ENCODE data around the gene MT1X.
A peak's percentile ranks its signal among the peaks of the same experiment; 100 is the strongest.

Gene MT1X

GRCh38 chr16:56701534-56701933 is 19.3 kb downstream of the MT1X start:
- peak overlapping the region; percentile 52 for H2AFZ ChIP-seq (ENCODE audit: low read depth, low read length)
- peak overlapping the region; percentile 23 for H3K27ac ChIP-seq (ENCODE audit: low read length)
- no peaks in the 10 kb centered on the region for H3K36me3 ChIP-seq (ENCODE audit: insufficient read depth, low read length)
- H3K79me2 ChIP-seq (ENCODE audit: insufficient read depth, low read length), result no peaks in the 10 kb centered on the region
- ATAC-seq (ENCODE audit: insufficient read depth, low read depth) (no peak), DNase-seq (no peak)
- H3K9me3 ChIP-seq (ENCODE audit: insufficient read depth, low read length, severe bottlenecking), result peaks cover 4% of the 10 kb centered on the region
- H3K4me1 ChIP-seq (ENCODE audit: insufficient read depth, low read length), result peaks cover 11% of the 10 kb centered on the region
- H3K9ac ChIP-seq (ENCODE audit: low read depth, low read length), result no peak overlapping the region
- H3K27me3 ChIP-seq (ENCODE audit: insufficient read depth, low read length, poor library complexity), result no peaks in the 10 kb centered on the region
- no peak overlapping the region; the same call in 1 of the 2 replicates for H3K4me2 ChIP-seq (ENCODE audit: insufficient read depth, low read length)
- no peaks in the 10 kb centered on the region for H4K20me1 ChIP-seq (ENCODE audit: insufficient read depth, low read length)
- TF ChIP-seq CTCF (IDR thresholded peaks at IDR 0.05; ENCODE audit: borderline replicate concordance, extremely low read depth, low read length, poor library complexity, severe bottlenecking) (no peak), EZH2 (IDR thresholded peaks at IDR 0.05; ENCODE audit: borderline replicate concordance, low read depth, low read length, severe bottlenecking) (no peak)
- H3K4me3 ChIP-seq (ENCODE audit: low read depth in 1 of 2, low read length in 2 of 2), result no peak overlapping the region

GRCh38 chr16:56702836-56703235 is 20.6 kb downstream of the MT1X start:
- H3K4me2 ChIP-seq (ENCODE audit: insufficient read depth, low read length), result no peak overlapping the region
- no peaks in the 10 kb centered on the region for H3K27me3 ChIP-seq (ENCODE audit: insufficient read depth, low read length, poor library complexity)
- no peak overlapping the region for H3K27ac ChIP-seq (ENCODE audit: low read length)
- peaks cover 16% of the 10 kb centered on the region for H3K4me1 ChIP-seq (ENCODE audit: insufficient read depth, low read length)
- TF ChIP-seq CTCF (IDR thresholded peaks at IDR 0.05; ENCODE audit: borderline replicate concordance, extremely low read depth, low read length, poor library complexity, severe bottlenecking) (no peak), EZH2 (IDR thresholded peaks at IDR 0.05; ENCODE audit: borderline replicate concordance, low read depth, low read length, severe bottlenecking) (no peak)
- no peaks in the 10 kb centered on the region for H4K20me1 ChIP-seq (ENCODE audit: insufficient read depth, low read length)
- ATAC-seq (ENCODE audit: insufficient read depth, low read depth) (no peak), DNase-seq (no peak)
- no peak overlapping the region for H3K4me3 ChIP-seq (ENCODE audit: low read depth in 1 of 2, low read length in 2 of 2)
- no peaks in the 10 kb centered on the region for H3K79me2 ChIP-seq (ENCODE audit: insufficient read depth, low read length)
- H3K9me3 ChIP-seq (ENCODE audit: insufficient read depth, low read length, severe bottlenecking), result no peaks in the 10 kb centered on the region
- H2AFZ ChIP-seq (ENCODE audit: low read depth, low read length), result peak overlapping the region; percentile 53
- H3K36me3 ChIP-seq (ENCODE audit: insufficient read depth, low read length), result no peaks in the 10 kb centered on the region
- H3K9ac ChIP-seq (ENCODE audit: low read depth, low read length), result 0 out of 2 replicates have a peak overlapping the region, but pooled peaks have one; percentile 22

- peak overlapping the region; percentile 69 for H3K9ac ChIP-seq (ENCODE audit: low read depth, low read length)
- no peaks in the 10 kb centered on the region for H3K27me3 ChIP-seq (ENCODE audit: insufficient read depth, low read length, poor library complexity)
- peak overlapping the region; percentile 64 for H2AFZ ChIP-seq (ENCODE audit: low read depth, low read length)
- H3K4me1 ChIP-seq (ENCODE audit: insufficient read depth, low read length), result peaks cover 41% of the 10 kb centered on the region
- peak overlapping the region; percentile 99 for H3K27ac ChIP-seq (ENCODE audit: low read length)
- H3K4me2 ChIP-seq (ENCODE audit: insufficient read depth, low read length), result peak overlapping the region; percentile 74
- peak overlapping the region; percentile 1 to 57; a peak in 3 of 4 replicates for H3K4me3 ChIP-seq (ENCODE audit: low read depth in 1 of 2, low read length in 2 of 2)
- no peaks in the 10 kb centered on the region for H3K36me3 ChIP-seq (ENCODE audit: insufficient read depth, low read length)
- H3K79me2 ChIP-seq (ENCODE audit: insufficient read depth, low read length), result peaks cover 8% of the 10 kb centered on the region; the same call in 1 of the 2 replicates
- H4K20me1 ChIP-seq (ENCODE audit: insufficient read depth, low read length), result no peaks in the 10 kb centered on the region
- no peaks in the 10 kb centered on the region for H3K9me3 ChIP-seq (ENCODE audit: insufficient read depth, low read length, severe bottlenecking)
- TF ChIP-seq EZH2 (IDR thresholded peaks at IDR 0.05; ENCODE audit: borderline replicate concordance, low read depth, low read length, severe bottlenecking) (no peak), CTCF (IDR thresholded peaks at IDR 0.05; ENCODE audit: borderline replicate concordance, extremely low read depth, low read length, poor library complexity, severe bottlenecking) (peak; percentile 12)
- ATAC-seq (ENCODE audit: insufficient read depth, low read depth) (peak; percentile 88), DNase-seq (peak; percentile 89)
Measured at GRCh38 chr16:56708525-56709442, 26.5 kb downstream of the MT1X start.
